A673 (cell line): Measurements from ENCODE around the gene C20orf173. TPM values are rescaled to one million over a fixed set of nuclear protein-coding genes. Genes with fewer than 3 reads are reported as not detected.
"Not testable (repeated sequence)": the region's sequence is repeated elsewhere in the genome, so short reads cannot be mapped to it uniquely, and the experiment has no call there.

Experiments
- BruUV-seq: library from RNA; stranded (reverse); fragments of 400-500 nt; replicated peaks from 2 replicates; lab custom pipeline; 2021; lab: Mats Ljungman, UMichigan
- CTCF ChIA-PET: fragments of 300-600 bp; sonication (Branson Sonifier 250); formaldehyde crosslinking; loops from one replicate; lab custom pipeline; 2022; ENCODE audit warnings: antibody characterized with exemption; lab: Charles Lee
- POLR2A ChIA-PET: fragments of 300-600 bp; sonication (Branson Sonifier 250); formaldehyde crosslinking; loops from one replicate; lab custom pipeline; 2022; ENCODE audit warnings: antibody characterized with exemption; ENCODE audit not compliant: low non-redundant PET; lab: Charles Lee
- DNase-seq: peaks from one replicate; pipeline ENCODE4 v3.0.0-alpha.2; 2015; ENCODE audit warnings: low spot score
- H3K27ac ChIP-seq: fragments of 200-600 bp; sonication (generic); 2 replicates; pipeline ENCODE4 v1.5.1; 2016; ENCODE audit warnings: mixed run types, low read depth, mild to moderate bottlenecking, mixed read lengths, antibody characterized with exemption, low read length; ENCODE audit not compliant: poor library complexity, severe bottlenecking
- H3K27me3 ChIP-seq: fragments of 200-600 bp; sonication (generic); replicated peaks from 2 replicates; pipeline ENCODE4 v1.6.1; 2017; ENCODE audit warnings: mixed run types, low read depth, mild to moderate bottlenecking, mixed read lengths, antibody characterized with exemption, low read length; ENCODE audit not compliant: insufficient read depth, poor library complexity
- H3K36me3 ChIP-seq: fragments of 200-600 bp; sonication (generic); 2 replicates; pipeline ENCODE4 v1.6.1; 2016; ENCODE audit warnings: mixed run types, mild to moderate bottlenecking, mixed read lengths, antibody characterized with exemption, low read length; ENCODE audit not compliant: insufficient read depth, poor library complexity, severe bottlenecking
- H3K4me1 ChIP-seq: fragments of 200-600 bp; sonication (generic); 2 replicates; pipeline ENCODE4 v1.6.1; 2017; ENCODE audit warnings: mixed run types, mild to moderate bottlenecking, mixed read lengths, antibody characterized with exemption, low read length; ENCODE audit not compliant: insufficient read depth, poor library complexity, severe bottlenecking
- H3K4me3 ChIP-seq: fragments of 200-600 bp; sonication (generic); 2 replicates; pipeline ENCODE4 v1.5.1; 2016; ENCODE audit warnings: low read depth, mixed run types, mild to moderate bottlenecking, mixed read lengths, low read length; ENCODE audit not compliant: poor library complexity, severe bottlenecking
- H3K9me3 ChIP-seq: fragments of 200-600 bp; sonication (generic); 2 replicates; pipeline ENCODE4 v1.6.1; 2016; ENCODE audit warnings: mixed run types, low read depth, mild to moderate bottlenecking, mixed read lengths, antibody characterized with exemption, low read length; ENCODE audit not compliant: poor library complexity, severe bottlenecking
- EZH2 ChIP-seq: fragments of 200-600 bp; sonication (generic); IDR thresholded peaks from 2 replicates; pipeline ENCODE4 v1.6.1; 2017; ENCODE audit warnings: borderline replicate concordance, low read depth, mild to moderate bottlenecking, mixed read lengths, antibody characterized with exemption, low read length; ENCODE audit not compliant: poor library complexity, severe bottlenecking
- intact Hi-C: fragments of 100-400 bp; cut with micrococcal nuclease; formaldehyde crosslinking; loops from one replicate; pipeline ENCODE4 v1.10.0; 2022; ENCODE audit not compliant: unreplicated experiment
- total RNA-seq: library from RNA; stranded (reverse); gene quantifications from 2 replicates; pipeline ENCODE4 v1.2.3, GENCODE V29; 2021
- TF ChIP-seq, protein P1 (sequence below): fragments of 300-800, 200-600 bp; sonication (generic); conservative IDR thresholded peaks from 2 replicates; pipeline ENCODE4 v1.5.1; 2017; ENCODE audit warnings: low read depth, mild to moderate bottlenecking, antibody characterized with exemption, low read length, moderate library complexity, mixed read lengths

C20orf173 gene
- total RNA-seq, 1 experiment from 2014 or later, result not detected

GRCh38 chr20:35523298-35523888, 6.1 kb downstream of the C20orf173 start:
- POLR2A ChIA-PET, result no interaction called here
- CTCF ChIA-PET, result interaction anchor here (0.8 kb wide), 1 partner anchor 14 kb away, joined by 3 read pairs; no protein-coding TSS in a partner anchor
- Histone ChIP-seq H3K4me3 (no peak overlapping the region), H3K27me3 (no peaks in the 10 kb centered on the region), H3K9me3 (no peaks in the 10 kb centered on the region), H3K36me3 (no peaks in the 10 kb centered on the region), H3K4me1 (peaks cover 4% of the 10 kb centered on the region), H3K27ac (no peak overlapping the region)
- DNase-seq, result peak; percentile 53
- TF ChIP-seq EZH2, result no peak
- TF ChIP-seq, protein P1, sequence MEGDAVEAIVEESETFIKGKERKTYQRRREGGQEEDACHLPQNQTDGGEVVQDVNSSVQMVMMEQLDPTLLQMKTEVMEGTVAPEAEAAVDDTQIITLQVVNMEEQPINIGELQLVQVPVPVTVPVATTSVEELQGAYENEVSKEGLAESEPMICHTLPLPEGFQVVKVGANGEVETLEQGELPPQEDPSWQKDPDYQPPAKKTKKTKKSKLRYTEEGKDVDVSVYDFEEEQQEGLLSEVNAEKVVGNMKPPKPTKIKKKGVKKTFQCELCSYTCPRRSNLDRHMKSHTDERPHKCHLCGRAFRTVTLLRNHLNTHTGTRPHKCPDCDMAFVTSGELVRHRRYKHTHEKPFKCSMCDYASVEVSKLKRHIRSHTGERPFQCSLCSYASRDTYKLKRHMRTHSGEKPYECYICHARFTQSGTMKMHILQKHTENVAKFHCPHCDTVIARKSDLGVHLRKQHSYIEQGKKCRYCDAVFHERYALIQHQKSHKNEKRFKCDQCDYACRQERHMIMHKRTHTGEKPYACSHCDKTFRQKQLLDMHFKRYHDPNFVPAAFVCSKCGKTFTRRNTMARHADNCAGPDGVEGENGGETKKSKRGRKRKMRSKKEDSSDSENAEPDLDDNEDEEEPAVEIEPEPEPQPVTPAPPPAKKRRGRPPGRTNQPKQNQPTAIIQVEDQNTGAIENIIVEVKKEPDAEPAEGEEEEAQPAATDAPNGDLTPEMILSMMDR, result peak; percentile 58
- no TSS peak for BruUV-seq
- intact Hi-C loops, result no loop called here

DNA sequence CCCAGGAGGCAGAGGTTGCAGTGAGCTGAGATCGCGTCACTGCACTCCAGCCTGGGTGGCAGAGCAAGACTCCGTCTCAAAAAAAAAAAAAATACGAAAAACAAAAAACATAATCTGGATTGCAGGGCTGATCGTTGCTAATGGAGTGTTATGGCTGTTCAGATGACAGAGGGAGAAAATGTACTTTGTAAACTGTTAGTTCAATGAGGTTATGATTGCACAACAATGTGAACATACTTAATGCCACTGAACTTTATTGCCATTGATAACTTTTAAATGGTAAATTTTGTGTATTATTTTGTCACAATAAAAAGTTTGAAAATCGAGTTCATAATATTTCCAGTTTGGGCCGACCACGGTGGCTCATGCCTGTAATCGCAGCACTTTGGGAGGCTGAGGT, 10.5 kb downstream of the C20orf173 start:
- Histone ChIP-seq H3K4me3 (no peak overlapping the region), H3K36me3 (no peaks in the 10 kb centered on the region), H3K27me3 (no peaks in the 10 kb centered on the region), H3K27ac (no peak overlapping the region), H3K9me3 (no peaks in the 10 kb centered on the region), H3K4me1 (no peaks in the 10 kb centered on the region)
- ChIA-PET POLR2A (no interaction called here), CTCF (no interaction called here)
- TF ChIP-seq EZH2, result no peak
- TF ChIP-seq, protein P1, result no peak
- BruUV-seq, result no TSS peak
- intact Hi-C loops, result no loop called here
- no peak for DNase-seq

GRCh38 chr20:35517767-35518166, 11.7 kb downstream of the C20orf173 start:
- intact Hi-C loops, H3K4me3 ChIP-seq, POLR2A ChIA-PET, H3K27me3 ChIP-seq, H3K36me3 ChIP-seq, DNase-seq, H3K4me1 ChIP-seq, CTCF ChIA-PET, BruUV-seq, H3K9me3 ChIP-seq, H3K27ac ChIP-seq: not testable (repeated sequence)

- intact Hi-C loops, result no loop called here
- no peak for TF ChIP-seq EZH2
- TF ChIP-seq, protein P1, result no peak
- Histone ChIP-seq H3K27me3 (no peaks in the 10 kb centered on the region), H3K27ac (no peak overlapping the region), H3K9me3 (no peaks in the 10 kb centered on the region), H3K4me1 (no peaks in the 10 kb centered on the region), H3K36me3 (peaks cover 12% of the 10 kb centered on the region), H3K4me3 (no peak overlapping the region)
- POLR2A ChIA-PET, result no interaction called here
- no TSS peak for BruUV-seq
- CTCF ChIA-PET, result no interaction called here
- DNase-seq, result no peak
These were observed 12.3 kb downstream of the C20orf173 start for GRCh38 chr20:35517125-35517524.
